Panc1 (cell line): Measurements from ENCODE around the gene GJB4.

Experiments
- POLR2AphosphoS5 ChIP-seq: IDR thresholded peaks from 2 replicates; pipeline ENCODE4 v1.6.1; 2012; ENCODE audit warnings: mild to moderate bottlenecking, low read depth, low read length, moderate library complexity
- TCF7L2 ChIP-seq: IDR thresholded peaks from 2 replicates; pipeline ENCODE4 v1.6.1; 2011; ENCODE audit warnings: mild to moderate bottlenecking, low read depth, low read length, inconsistent platforms
- TF ChIP-seq, protein P1 (sequence below): fragments of 450-650 bp; IDR thresholded peaks from 2 replicates; pipeline ENCODE4 v1.5.1; 2017; ENCODE audit warnings: mild to moderate bottlenecking
- TF ChIP-seq, protein P2 (sequence below), 2 experiments: IDR thresholded peaks; 2 replicates each; pipeline ENCODE4 v1.6.1; 2011 to 2012; ENCODE audit warnings: low read depth in 2 of 2, control low read depth in 1 of 2, low read length in 1 of 2, mild to moderate bottlenecking in 1 of 2, moderate library complexity in 1 of 2; ENCODE audit not compliant: insufficient read depth in 1 of 2

DNA sequence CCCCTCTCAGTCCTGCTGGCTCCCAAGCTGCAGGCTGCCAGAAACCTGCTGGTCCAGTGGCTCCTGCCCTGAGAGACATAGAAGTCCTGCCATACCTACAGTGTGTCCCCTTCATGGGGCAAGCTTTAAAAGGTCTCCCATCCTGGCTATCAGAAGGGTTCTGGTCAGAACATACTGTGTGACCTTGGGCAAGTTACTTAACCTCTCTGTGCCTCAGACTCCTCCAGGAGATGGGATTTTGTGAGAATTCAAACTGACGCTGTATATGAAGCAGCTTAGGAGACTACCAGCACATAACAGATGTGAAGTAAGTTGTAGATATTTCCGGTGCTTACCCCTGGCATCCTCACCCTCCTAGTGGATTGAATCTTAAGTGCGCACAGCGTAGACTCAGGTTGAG is 13.4 kb upstream of the GJB4 start:
- TF ChIP-seq, protein P1, sequence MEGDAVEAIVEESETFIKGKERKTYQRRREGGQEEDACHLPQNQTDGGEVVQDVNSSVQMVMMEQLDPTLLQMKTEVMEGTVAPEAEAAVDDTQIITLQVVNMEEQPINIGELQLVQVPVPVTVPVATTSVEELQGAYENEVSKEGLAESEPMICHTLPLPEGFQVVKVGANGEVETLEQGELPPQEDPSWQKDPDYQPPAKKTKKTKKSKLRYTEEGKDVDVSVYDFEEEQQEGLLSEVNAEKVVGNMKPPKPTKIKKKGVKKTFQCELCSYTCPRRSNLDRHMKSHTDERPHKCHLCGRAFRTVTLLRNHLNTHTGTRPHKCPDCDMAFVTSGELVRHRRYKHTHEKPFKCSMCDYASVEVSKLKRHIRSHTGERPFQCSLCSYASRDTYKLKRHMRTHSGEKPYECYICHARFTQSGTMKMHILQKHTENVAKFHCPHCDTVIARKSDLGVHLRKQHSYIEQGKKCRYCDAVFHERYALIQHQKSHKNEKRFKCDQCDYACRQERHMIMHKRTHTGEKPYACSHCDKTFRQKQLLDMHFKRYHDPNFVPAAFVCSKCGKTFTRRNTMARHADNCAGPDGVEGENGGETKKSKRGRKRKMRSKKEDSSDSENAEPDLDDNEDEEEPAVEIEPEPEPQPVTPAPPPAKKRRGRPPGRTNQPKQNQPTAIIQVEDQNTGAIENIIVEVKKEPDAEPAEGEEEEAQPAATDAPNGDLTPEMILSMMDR, result no peak
- no peak for TF ChIP-seq POLR2AphosphoS5
- TF ChIP-seq, protein P2, sequence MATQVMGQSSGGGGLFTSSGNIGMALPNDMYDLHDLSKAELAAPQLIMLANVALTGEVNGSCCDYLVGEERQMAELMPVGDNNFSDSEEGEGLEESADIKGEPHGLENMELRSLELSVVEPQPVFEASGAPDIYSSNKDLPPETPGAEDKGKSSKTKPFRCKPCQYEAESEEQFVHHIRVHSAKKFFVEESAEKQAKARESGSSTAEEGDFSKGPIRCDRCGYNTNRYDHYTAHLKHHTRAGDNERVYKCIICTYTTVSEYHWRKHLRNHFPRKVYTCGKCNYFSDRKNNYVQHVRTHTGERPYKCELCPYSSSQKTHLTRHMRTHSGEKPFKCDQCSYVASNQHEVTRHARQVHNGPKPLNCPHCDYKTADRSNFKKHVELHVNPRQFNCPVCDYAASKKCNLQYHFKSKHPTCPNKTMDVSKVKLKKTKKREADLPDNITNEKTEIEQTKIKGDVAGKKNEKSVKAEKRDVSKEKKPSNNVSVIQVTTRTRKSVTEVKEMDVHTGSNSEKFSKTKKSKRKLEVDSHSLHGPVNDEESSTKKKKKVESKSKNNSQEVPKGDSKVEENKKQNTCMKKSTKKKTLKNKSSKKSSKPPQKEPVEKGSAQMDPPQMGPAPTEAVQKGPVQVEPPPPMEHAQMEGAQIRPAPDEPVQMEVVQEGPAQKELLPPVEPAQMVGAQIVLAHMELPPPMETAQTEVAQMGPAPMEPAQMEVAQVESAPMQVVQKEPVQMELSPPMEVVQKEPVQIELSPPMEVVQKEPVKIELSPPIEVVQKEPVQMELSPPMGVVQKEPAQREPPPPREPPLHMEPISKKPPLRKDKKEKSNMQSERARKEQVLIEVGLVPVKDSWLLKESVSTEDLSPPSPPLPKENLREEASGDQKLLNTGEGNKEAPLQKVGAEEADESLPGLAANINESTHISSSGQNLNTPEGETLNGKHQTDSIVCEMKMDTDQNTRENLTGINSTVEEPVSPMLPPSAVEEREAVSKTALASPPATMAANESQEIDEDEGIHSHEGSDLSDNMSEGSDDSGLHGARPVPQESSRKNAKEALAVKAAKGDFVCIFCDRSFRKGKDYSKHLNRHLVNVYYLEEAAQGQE (IDR thresholded peaks at IDR 0.05; ENCODE audit: insufficient read depth in 1 of 2, low read depth in 2 of 2, low read length in 1 of 2), result no peak
- TF ChIP-seq TCF7L2, result no peak
